ENCODE data around the gene ACSL6. TPM values are rescaled to one million over a fixed set of nuclear protein-coding genes. Genes with fewer than 3 reads are reported as not detected.

ACSL6 gene
- total RNA-seq, 1 donor from 2014 or later: 2.7 TPM

DNA sequence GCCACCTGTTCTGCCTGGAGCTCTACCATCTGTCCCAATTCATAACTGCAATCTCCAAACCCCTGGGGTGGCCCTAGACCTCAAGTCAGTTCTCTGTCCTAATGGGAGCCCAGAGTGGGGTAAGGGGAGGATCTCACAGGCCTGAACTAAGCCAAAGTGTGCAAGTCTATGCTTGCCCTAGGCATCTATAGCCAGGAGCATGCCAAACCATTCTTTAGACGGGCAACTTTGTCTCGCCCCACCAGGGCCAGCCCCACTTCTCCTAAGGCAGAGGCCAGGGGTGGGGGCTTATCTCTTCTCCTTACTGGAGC, 3.3 kb downstream of the ACSL6 start:
- intact Hi-C loops (cut with micrococcal nuclease): loop anchor here (5.0 kb wide), 1 partner anchor 416 kb away; no protein-coding TSS in a partner anchor

DNA sequence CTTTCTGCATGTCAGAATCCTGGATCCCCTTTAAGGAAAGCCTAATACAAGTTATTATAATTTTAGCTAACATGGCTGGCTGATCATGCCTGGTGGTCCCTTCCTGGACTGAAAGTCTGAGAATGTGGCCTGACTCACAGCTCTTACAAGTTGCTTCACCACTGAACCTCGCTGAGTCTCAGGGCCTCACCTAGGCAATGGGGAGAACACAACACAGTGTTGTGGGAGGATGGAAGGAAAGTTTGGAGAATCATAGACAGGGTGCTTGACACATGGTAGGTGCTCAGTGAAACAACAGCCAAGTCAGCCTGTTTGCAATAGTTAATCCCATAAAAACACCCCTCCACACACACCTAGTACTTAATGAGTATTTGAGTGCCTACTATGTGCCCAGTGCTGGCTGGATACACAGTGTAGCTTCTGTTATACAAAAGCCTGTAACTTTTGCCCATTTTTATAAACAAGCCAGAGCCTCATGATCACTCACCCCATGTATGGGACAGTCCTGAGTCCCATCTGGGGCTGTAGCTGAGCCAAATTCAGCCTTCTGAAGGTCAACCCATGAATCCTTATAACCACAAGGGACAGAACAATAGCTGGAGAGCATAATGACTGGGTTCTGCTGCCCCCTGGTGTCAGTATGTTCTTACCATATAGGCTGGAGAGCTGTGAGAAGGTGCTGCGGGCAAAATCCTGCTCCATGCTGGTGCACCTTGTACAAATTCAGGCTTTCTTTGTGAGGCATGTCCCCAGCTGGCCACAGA, 3.9 kb downstream of the ACSL6 start:
- no peaks in the 10 kb centered on the region for H3K9me3 ChIP-seq (replicated peaks)
- H3K27me3 ChIP-seq (ENCODE audit: low read depth): peaks cover 24% of the 10 kb centered on the region
- peak; percentile 68 for DNase-seq
- H3K4me3 ChIP-seq: no peak overlapping the region
- intact Hi-C loops (cut with micrococcal nuclease): loop anchor here (5.0 kb wide), 1 partner anchor 415 kb away; no protein-coding TSS in a partner anchor
- TF ChIP-seq, protein P1, sequence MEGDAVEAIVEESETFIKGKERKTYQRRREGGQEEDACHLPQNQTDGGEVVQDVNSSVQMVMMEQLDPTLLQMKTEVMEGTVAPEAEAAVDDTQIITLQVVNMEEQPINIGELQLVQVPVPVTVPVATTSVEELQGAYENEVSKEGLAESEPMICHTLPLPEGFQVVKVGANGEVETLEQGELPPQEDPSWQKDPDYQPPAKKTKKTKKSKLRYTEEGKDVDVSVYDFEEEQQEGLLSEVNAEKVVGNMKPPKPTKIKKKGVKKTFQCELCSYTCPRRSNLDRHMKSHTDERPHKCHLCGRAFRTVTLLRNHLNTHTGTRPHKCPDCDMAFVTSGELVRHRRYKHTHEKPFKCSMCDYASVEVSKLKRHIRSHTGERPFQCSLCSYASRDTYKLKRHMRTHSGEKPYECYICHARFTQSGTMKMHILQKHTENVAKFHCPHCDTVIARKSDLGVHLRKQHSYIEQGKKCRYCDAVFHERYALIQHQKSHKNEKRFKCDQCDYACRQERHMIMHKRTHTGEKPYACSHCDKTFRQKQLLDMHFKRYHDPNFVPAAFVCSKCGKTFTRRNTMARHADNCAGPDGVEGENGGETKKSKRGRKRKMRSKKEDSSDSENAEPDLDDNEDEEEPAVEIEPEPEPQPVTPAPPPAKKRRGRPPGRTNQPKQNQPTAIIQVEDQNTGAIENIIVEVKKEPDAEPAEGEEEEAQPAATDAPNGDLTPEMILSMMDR (IDR thresholded peaks at IDR 0.05; ENCODE audit: borderline replicate concordance): peak; percentile 82
- no peaks in the 10 kb centered on the region for H3K36me3 ChIP-seq
- peaks cover 46% of the 10 kb centered on the region for H3K4me1 ChIP-seq
- no peak overlapping the region for H3K27ac ChIP-seq (replicated peaks)

More for the DNA sequence above, 3.3 kb downstream of the ACSL6 start:
- Histone ChIP-seq H3K4me3 (no peak overlapping the region), H3K9me3 (replicated peaks) (no peaks in the 10 kb centered on the region), H3K27me3 (ENCODE audit: low read depth) (peaks cover 24% of the 10 kb centered on the region), H3K36me3 (no peaks in the 10 kb centered on the region), H3K27ac (replicated peaks) (no peak overlapping the region), H3K4me1 (peaks cover 46% of the 10 kb centered on the region)
- TF ChIP-seq, protein P1 (IDR thresholded peaks at IDR 0.05; ENCODE audit: borderline replicate concordance): no peak
- no peak for DNase-seq

GRCh38 chr5:132006331-132007120, 4.9 kb downstream of the ACSL6 start:
- Histone ChIP-seq H3K4me1 (peaks cover 45% of the 10 kb centered on the region), H3K27me3 (ENCODE audit: low read depth) (peaks cover 19% of the 10 kb centered on the region), H3K4me3 (no peak overlapping the region), H3K9me3 (replicated peaks) (no peaks in the 10 kb centered on the region), H3K27ac (replicated peaks) (no peak overlapping the region), H3K36me3 (no peaks in the 10 kb centered on the region)
- DNase-seq: no peak
- intact Hi-C loops (cut with micrococcal nuclease): loop anchor here (5.0 kb wide), 1 partner anchor 414 kb away; no protein-coding TSS in a partner anchor
- TF ChIP-seq, protein P1 (IDR thresholded peaks at IDR 0.05; ENCODE audit: borderline replicate concordance): no peak

- no peak for DNase-seq
- TF ChIP-seq, protein P1 (IDR thresholded peaks at IDR 0.05; ENCODE audit: borderline replicate concordance): no peak
- peaks cover 10% of the 10 kb centered on the region for H3K27me3 ChIP-seq (ENCODE audit: low read depth)
- H3K9me3 ChIP-seq (replicated peaks): no peaks in the 10 kb centered on the region
- no peak overlapping the region for H3K4me3 ChIP-seq
- peaks cover 36% of the 10 kb centered on the region for H3K4me1 ChIP-seq
- H3K36me3 ChIP-seq: no peaks in the 10 kb centered on the region
- intact Hi-C loops (cut with micrococcal nuclease): loop anchor here (5.0 kb wide), 1 partner anchor 413 kb away; no protein-coding TSS in a partner anchor
- no peak overlapping the region for H3K27ac ChIP-seq (replicated peaks)
Measured at GRCh38 chr5:132005591-132005990, 5.9 kb downstream of the ACSL6 start.

- no peak for DNase-seq
- TF ChIP-seq, protein P1 (IDR thresholded peaks at IDR 0.05; ENCODE audit: borderline replicate concordance): no peak
- Histone ChIP-seq H3K9me3 (replicated peaks) (no peaks in the 10 kb centered on the region), H3K27me3 (ENCODE audit: low read depth) (peaks cover 2% of the 10 kb centered on the region), H3K36me3 (no peaks in the 10 kb centered on the region), H3K4me3 (no peak overlapping the region), H3K4me1 (peaks cover 36% of the 10 kb centered on the region), H3K27ac (replicated peaks) (no peak overlapping the region)
- intact Hi-C loops (cut with micrococcal nuclease): no loop called here
Measured at GRCh38 chr5:132003982-132004381, 7.5 kb downstream of the ACSL6 start.
